AG04449 (cell line): ENCODE data around the gene ADAMTSL1.

Experiments
- CTCF ChIA-PET: fragments of 350-600 bp; formaldehyde crosslinking; extraction: SDS; loops from one replicate; lab custom pipeline; 2021; ENCODE audit warnings: antibody characterized with exemption; lab: Yijun Ruan, JAX
- POLR2A ChIA-PET: fragments of 400-600, 350-600 bp; formaldehyde crosslinking; extraction: SDS; loops from one replicate; lab custom pipeline; 2020; ENCODE audit warnings: antibody characterized with exemption, inconsistent platforms; lab: Yijun Ruan, JAX
- DNase-seq: peaks from one replicate; pipeline ENCODE4 v3.0.0-alpha.2; 2010; ENCODE audit warnings: low read depth, low spot score
- H3K4me3 ChIP-seq: 2 replicates; pipeline ENCODE4 v1.5.1; 2011; ENCODE audit warnings: low read depth, mild to moderate bottlenecking, control low read depth, low read length
- CTCF ChIP-seq: IDR thresholded peaks from one replicate; pipeline ENCODE4 v1.5.1; 2011; ENCODE audit warnings: mild to moderate bottlenecking, moderate library complexity, low read length, control low read depth, inconsistent platforms; ENCODE audit not compliant: insufficient read depth; ENCODE audit errors: missing control alignments

The ADAMTSL1 gene

GRCh38 chr9:18580151-18580550 lies 106.2 kb downstream of the ADAMTSL1 start:
- CTCF ChIA-PET, result no interaction called here
- no peak for DNase-seq
- no peak for TF ChIP-seq CTCF

GRCh38 chr9:18585996-18586395 lies 112.0 kb downstream of the ADAMTSL1 start:
- DNase-seq, result no peak
- ChIA-PET POLR2A (no interaction called here), CTCF (no interaction called here)
- TF ChIP-seq CTCF, result no peak
- no peak overlapping the region for H3K4me3 ChIP-seq

More at GRCh38 chr9:18580151-18580550, 106.2 kb downstream of the ADAMTSL1 start:
- POLR2A ChIA-PET, result no interaction called here
- H3K4me3 ChIP-seq, result no peak overlapping the region

- CTCF ChIA-PET, result no interaction called here
- no peak for TF ChIP-seq CTCF
- no peak overlapping the region for H3K4me3 ChIP-seq
- no peak for DNase-seq
- POLR2A ChIA-PET, result no interaction called here
These were observed 114.0 kb downstream of the ADAMTSL1 start for GRCh38 chr9:18588002-18588401.

DNA sequence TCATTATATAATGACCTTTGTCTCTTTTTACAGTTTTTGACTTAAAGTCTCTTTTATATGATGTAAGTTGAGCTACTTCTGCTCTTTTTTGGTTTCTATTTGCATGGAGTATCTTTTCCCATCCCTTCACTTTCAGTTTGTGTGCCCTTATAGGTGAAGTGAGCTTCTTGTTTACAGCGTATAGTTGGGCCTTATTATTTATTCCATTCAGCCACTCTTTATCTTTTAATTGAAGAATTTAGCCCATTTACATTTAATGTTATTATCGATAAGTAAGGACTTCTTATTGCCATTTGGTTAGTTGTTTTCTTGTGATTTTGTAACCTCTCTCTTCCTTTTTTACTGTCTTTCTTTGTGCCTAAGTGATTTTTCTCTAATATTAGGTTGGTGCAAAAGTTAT lies 117.3 kb downstream of the ADAMTSL1 start:
- ChIA-PET POLR2A (no interaction called here), CTCF (interaction anchor here (0.8 kb wide), 1 partner anchor 64 kb away, joined by 3 read pairs; no protein-coding TSS in a partner anchor)
- no peak for DNase-seq
- no peak overlapping the region for H3K4me3 ChIP-seq
- TF ChIP-seq CTCF, result no peak

GRCh38 chr9:18594837-18595236 lies 120.9 kb downstream of the ADAMTSL1 start:
- CTCF ChIA-PET, result no interaction called here
- DNase-seq, result no peak
- TF ChIP-seq CTCF, result no peak
- H3K4me3 ChIP-seq, result no peak overlapping the region
- POLR2A ChIA-PET, result no interaction called here

GRCh38 chr9:18595597-18595996 lies 121.6 kb downstream of the ADAMTSL1 start:
- TF ChIP-seq CTCF, result no peak
- ChIA-PET CTCF (no interaction called here), POLR2A (no interaction called here)
- no peak for DNase-seq
- H3K4me3 ChIP-seq, result no peak overlapping the region

DNA sequence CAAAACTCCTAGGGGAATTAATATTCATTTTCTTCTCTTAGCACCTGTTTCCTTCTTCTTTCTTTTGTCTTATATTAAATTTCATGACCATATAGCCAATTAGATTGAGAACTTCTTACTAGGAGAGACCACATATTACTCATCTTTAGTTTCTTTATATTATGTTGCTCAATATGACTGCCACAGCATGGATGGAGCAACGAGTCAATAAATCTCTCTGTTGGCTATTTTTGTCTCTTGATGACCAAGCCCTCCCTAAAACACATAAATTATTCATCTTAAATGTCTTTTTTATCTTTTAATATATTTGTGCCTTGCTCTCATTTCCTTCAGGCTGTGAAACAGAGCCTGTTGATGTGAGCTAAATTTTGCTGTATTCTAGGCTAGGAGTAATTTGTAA lies 123.0 kb downstream of the ADAMTSL1 start:
- no peak for TF ChIP-seq CTCF
- ChIA-PET POLR2A (no interaction called here), CTCF (no interaction called here)
- DNase-seq, result peak; percentile 42
- H3K4me3 ChIP-seq, result no peak overlapping the region
